ENCODE data around the gene GNG12. TPM values are rescaled to one million over a fixed set of nuclear protein-coding genes. Genes with fewer than 3 reads are reported as not detected.

Gene GNG12
- total RNA-seq, 2 experiments from 2014 or later, result not detected

DNA sequence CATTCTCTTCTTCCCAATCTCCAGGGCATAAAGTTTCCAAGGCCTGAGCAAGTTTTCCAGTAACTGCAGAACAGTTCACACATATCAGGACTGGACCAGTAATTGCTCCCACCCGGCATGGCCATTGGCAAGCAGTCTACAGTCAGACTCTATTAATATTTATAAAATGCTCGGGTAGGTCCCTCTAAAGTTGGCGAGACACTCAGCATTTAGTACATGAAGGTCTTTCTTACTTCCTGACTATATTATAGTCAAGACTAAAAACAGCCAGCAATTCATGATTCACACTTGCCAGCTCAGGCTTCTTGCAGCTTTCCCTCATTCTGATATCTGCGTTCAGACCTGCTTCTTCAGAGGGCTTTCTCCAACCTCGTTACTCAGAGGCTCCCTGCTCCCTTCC lies 122.8 kb downstream of the GNG12 start:
- ChIA-PET POLR2A (no interaction called here), CTCF (no interaction called here)
- TF ChIP-seq, protein P1, sequence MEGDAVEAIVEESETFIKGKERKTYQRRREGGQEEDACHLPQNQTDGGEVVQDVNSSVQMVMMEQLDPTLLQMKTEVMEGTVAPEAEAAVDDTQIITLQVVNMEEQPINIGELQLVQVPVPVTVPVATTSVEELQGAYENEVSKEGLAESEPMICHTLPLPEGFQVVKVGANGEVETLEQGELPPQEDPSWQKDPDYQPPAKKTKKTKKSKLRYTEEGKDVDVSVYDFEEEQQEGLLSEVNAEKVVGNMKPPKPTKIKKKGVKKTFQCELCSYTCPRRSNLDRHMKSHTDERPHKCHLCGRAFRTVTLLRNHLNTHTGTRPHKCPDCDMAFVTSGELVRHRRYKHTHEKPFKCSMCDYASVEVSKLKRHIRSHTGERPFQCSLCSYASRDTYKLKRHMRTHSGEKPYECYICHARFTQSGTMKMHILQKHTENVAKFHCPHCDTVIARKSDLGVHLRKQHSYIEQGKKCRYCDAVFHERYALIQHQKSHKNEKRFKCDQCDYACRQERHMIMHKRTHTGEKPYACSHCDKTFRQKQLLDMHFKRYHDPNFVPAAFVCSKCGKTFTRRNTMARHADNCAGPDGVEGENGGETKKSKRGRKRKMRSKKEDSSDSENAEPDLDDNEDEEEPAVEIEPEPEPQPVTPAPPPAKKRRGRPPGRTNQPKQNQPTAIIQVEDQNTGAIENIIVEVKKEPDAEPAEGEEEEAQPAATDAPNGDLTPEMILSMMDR (IDR thresholded peaks at IDR 0.05), result no peak
- DNase-seq, result no peak
- no peaks in the 10 kb centered on the region for H3K4me1 Mint-ChIP-seq (ENCODE audit: low read depth)
- no peaks in the 10 kb centered on the region for H3K36me3 Mint-ChIP-seq (ENCODE audit: low read depth)
- H3K27me3 Mint-ChIP-seq, result no peaks in the 10 kb centered on the region
- no peaks in the 10 kb centered on the region for H3K9me3 Mint-ChIP-seq
- H3K4me3 Mint-ChIP-seq, result no peak overlapping the region
- ATAC-seq, result no peak
- no peak overlapping the region for H3K27ac Mint-ChIP-seq
- intact Hi-C loops (cut with micrococcal nuclease), result no loop called here

DNA sequence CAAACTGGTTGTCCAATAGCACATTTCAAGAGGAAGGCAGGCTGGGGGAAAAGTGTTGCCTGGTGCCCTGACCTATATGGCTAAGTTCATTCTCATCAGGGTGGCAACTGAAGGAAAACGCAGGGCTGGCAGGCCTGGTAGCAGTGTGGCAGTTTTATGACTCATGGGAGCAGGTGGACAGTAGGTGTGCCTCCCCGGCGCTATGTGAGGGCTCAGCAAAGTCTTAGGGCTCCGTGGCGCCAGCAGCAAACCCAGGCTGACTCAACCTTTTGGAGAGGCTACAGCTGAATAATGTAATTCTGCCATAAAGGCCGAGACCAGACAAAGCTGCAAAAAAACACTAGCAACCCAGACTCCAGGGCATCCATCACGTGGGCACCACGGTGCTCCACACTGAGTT lies 124.7 kb downstream of the GNG12 start:
- no peak overlapping the region for H3K27ac Mint-ChIP-seq
- no peaks in the 10 kb centered on the region for H3K36me3 Mint-ChIP-seq (ENCODE audit: low read depth)
- H3K27me3 Mint-ChIP-seq, result no peaks in the 10 kb centered on the region
- no peak overlapping the region for H3K4me3 Mint-ChIP-seq
- DNase-seq, result no peak
- TF ChIP-seq, protein P1 (IDR thresholded peaks at IDR 0.05), result no peak
- CTCF ChIA-PET, result interaction anchor here (1.6 kb wide), 1 partner anchor 208 kb away, joined by 3 read pairs; no protein-coding TSS in a partner anchor
- no peak for ATAC-seq
- H3K9me3 Mint-ChIP-seq, result no peaks in the 10 kb centered on the region
- H3K4me1 Mint-ChIP-seq (ENCODE audit: low read depth), result no peaks in the 10 kb centered on the region
- intact Hi-C loops (cut with micrococcal nuclease), result no loop called here
- POLR2A ChIA-PET, result no interaction called here

DNA sequence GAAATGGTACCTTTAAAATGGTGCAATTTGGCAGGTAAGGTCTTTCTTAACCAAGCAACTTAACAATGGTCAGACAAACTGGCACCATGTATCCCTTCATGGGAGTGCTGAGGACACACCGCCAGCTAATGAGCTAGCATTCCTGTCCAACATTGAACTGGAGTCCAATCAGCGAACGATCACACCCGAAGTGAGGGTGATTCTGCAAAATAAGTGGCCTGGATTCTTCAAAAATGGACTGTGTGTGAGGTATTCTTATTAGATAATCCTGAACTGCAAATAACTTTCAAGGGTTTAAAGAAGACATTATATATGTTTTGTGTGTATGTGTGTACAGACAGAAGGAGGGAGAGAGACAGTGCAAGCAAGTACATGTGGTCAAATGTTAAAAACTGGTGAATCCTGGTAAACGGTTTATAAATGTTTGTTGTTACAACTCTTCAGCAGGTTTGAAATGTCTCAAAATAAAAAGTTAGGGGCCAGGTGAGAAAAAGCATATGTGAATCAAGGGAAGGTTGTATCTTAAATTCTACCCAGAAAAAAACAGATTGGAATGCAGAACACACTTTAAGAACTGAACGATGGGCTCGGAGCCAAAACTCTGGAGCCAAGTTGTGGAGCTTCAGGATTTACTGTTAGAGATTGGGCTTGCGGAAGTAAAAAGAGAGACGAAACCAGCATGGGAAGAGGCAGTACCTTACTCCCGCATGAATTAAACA lies 127.4 kb downstream of the GNG12 start:
- no peak overlapping the region for H3K27ac Mint-ChIP-seq
- DNase-seq (no peak), ATAC-seq (no peak)
- TF ChIP-seq, protein P1 (IDR thresholded peaks at IDR 0.05), result no peak
- ChIA-PET CTCF (interaction anchor here (1.1 kb wide), 2 partner anchors 54 to 145 kb away, joined by 3 read pairs; no protein-coding TSS in a partner anchor), POLR2A (interaction anchor here (1.4 kb wide), 1 partner anchor 13 kb away, joined by 3 read pairs; no protein-coding TSS in a partner anchor)
- peaks cover 6% of the 10 kb centered on the region for H3K4me1 Mint-ChIP-seq (ENCODE audit: low read depth)
- H3K36me3 Mint-ChIP-seq (ENCODE audit: low read depth), result no peaks in the 10 kb centered on the region
- H3K27me3 Mint-ChIP-seq, result no peaks in the 10 kb centered on the region
- no peaks in the 10 kb centered on the region for H3K9me3 Mint-ChIP-seq
- intact Hi-C loops (cut with micrococcal nuclease), result no loop called here
- no peak overlapping the region for H3K4me3 Mint-ChIP-seq

DNA sequence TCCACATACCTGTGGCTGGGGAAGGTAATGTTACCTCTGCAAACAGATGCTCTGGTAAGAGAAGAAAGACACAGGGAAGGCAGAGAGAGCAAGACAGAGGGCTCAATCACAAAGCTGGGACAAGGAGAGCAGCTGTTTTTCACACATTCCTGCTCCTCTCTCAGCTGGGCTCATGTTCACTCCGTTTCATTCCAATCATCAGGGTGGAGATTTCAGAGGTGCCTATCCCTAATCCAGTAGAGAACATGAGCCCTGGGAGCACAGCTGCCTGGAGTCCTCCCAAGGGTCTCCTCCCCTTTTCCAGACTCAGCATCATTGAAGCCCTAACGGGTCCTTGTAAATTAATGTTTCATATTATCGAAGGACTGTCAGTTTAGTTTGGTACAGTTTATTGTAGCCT lies 128.9 kb downstream of the GNG12 start:
- Mint-ChIP-seq H3K27me3 (no peaks in the 10 kb centered on the region), H3K36me3 (ENCODE audit: low read depth) (no peaks in the 10 kb centered on the region), H3K27ac (no peak overlapping the region), H3K9me3 (no peaks in the 10 kb centered on the region), H3K4me1 (ENCODE audit: low read depth) (peaks cover 17% of the 10 kb centered on the region), H3K4me3 (no peak overlapping the region)
- DNase-seq (no peak), ATAC-seq (no peak)
- ChIA-PET CTCF (interaction anchor here (0.6 to 2.2 kb wide), 3 partner anchors 48 to 62 kb away, joined by 3 to 9 read pairs (median 4); no protein-coding TSS in a partner anchor), POLR2A (interaction anchor here (1.4 to 5.6 kb wide), 2 partner anchors 15 to 19 kb away, joined by 3 to 23 read pairs; partner anchors contain the start of gene GADD45A)
- intact Hi-C loops (cut with micrococcal nuclease), result no loop called here
- TF ChIP-seq, protein P1 (IDR thresholded peaks at IDR 0.05), result no peak

DNA sequence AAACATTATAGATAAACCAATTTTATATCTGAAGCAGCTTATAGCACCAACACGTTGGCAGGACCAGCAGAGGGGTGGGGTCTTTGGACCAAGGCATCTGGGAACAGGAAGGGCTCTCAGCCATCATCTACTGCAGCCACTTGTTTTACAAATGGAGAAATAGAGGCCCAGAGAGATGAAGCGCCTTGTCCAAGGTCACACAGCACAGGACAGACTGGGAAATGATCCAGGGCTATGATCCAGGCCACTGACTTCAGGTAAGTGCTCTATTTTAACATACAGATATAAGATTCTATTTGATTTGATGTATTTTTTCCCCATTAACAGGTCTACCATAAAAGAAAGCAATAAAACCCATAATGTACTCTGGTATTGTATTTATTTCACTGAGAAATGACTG lies 131.4 kb downstream of the GNG12 start:
- Mint-ChIP-seq H3K27me3 (no peaks in the 10 kb centered on the region), H3K36me3 (ENCODE audit: low read depth) (no peaks in the 10 kb centered on the region), H3K4me3 (no peak overlapping the region), H3K9me3 (no peaks in the 10 kb centered on the region), H3K27ac (no peak overlapping the region), H3K4me1 (ENCODE audit: low read depth) (peaks cover 18% of the 10 kb centered on the region)
- DNase-seq (no peak), ATAC-seq (no peak)
- ChIA-PET POLR2A (interaction anchor here (5.6 kb wide), 1 partner anchor 16 kb away, joined by 23 read pairs; the partner anchor contains the start of gene GADD45A), CTCF (interaction anchor here (1.0 to 1.9 kb wide), 8 partner anchors 13 to 169 kb away, joined by 3 to 7 read pairs (median 4); no protein-coding TSS in a partner anchor)
- intact Hi-C loops (cut with micrococcal nuclease), result no loop called here
- TF ChIP-seq, protein P1 (IDR thresholded peaks at IDR 0.05), result no peak
